CD4-positive, CD25-positive, alpha-beta regulatory T cell (primary cell): Measurements from ENCODE around the gene NCSTN. TPM values are rescaled to one million over a fixed set of nuclear protein-coding genes. Genes with fewer than 3 reads are reported as not detected.

Source experiments
- ATAC-seq, 2 donors: fragments of 150-1000 bp; cut with Tn5 transposase; one replicate each; pipeline ENCODE4 v1.10.0; 2021; ENCODE audit warnings: low read depth in 2 of 2, moderate number of reproducible peaks in 2 of 2, moderate library complexity in 1 of 2
- DNase-seq, 3 donors: peaks; one replicate each; pipeline versions ENCODE4 v3.0.0 to v3.0.0-alpha.2; 2012 to 2022; ENCODE audit warnings: mixed read lengths in 1 of 3
- H3K27ac ChIP-seq: one replicate; pipeline ENCODE4 v1.7.0; 2013; ENCODE audit warnings: mild to moderate bottlenecking, low read length; ENCODE audit not compliant: insufficient read depth, poor library complexity, severe bottlenecking
- H3K27me3 ChIP-seq: one replicate; pipeline ENCODE4 v1.7.0; 2013; ENCODE audit warnings: low read length; ENCODE audit not compliant: control insufficient read depth, insufficient read depth
- H3K36me3 ChIP-seq: one replicate; pipeline ENCODE4 v1.7.0; 2013; ENCODE audit warnings: mild to moderate bottlenecking, low read length, moderate library complexity; ENCODE audit not compliant: control insufficient read depth, insufficient read depth
- H3K4me1 ChIP-seq: 2 replicates; pipeline ENCODE4 v1.7.0; 2013; ENCODE audit warnings: mild to moderate bottlenecking, low read length; ENCODE audit not compliant: insufficient read depth, control insufficient read depth, poor library complexity, severe bottlenecking
- H3K4me3 ChIP-seq: one replicate; pipeline ENCODE4 v1.7.0; 2013; ENCODE audit warnings: low read depth, mild to moderate bottlenecking, low read length, moderate library complexity
- H3K9me3 ChIP-seq, 2 experiments: 1 replicate in 1 of 2; 2 replicates in 1 of 2; pipeline ENCODE4 v1.7.0; 2013; ENCODE audit warnings: low read length in 2 of 2, mild to moderate bottlenecking in 1 of 2, moderate library complexity in 1 of 2; ENCODE audit not compliant: control insufficient read depth in 2 of 2
- H3K27ac Mint-ChIP-seq, 3 donors: one replicate each; pipeline ENCODE4 v1.8.0; 2020 to 2022; ENCODE audit warnings: mild to moderate bottlenecking in 3 of 3, mixed read lengths in 3 of 3, moderate library complexity in 2 of 3
- H3K27me3 Mint-ChIP-seq: one replicate; pipeline ENCODE4 v1.8.0; 2022; ENCODE audit warnings: mild to moderate bottlenecking, mixed read lengths
- H3K36me3 Mint-ChIP-seq: one replicate; pipeline ENCODE4 v1.8.0; 2020; ENCODE audit warnings: mixed read lengths
- H3K4me1 Mint-ChIP-seq, 4 donors: one replicate each; pipeline ENCODE4 v1.8.0; 2020 to 2022; ENCODE audit warnings: mixed read lengths in 4 of 4, mild to moderate bottlenecking in 1 of 4
- H3K4me3 Mint-ChIP-seq, 4 donors: one replicate each; pipeline ENCODE4 v1.8.0; 2020 to 2022; ENCODE audit warnings: mild to moderate bottlenecking in 4 of 4, mixed read lengths in 4 of 4, moderate library complexity in 3 of 4
- H3K9me3 Mint-ChIP-seq, 7 donors: one replicate each; pipeline ENCODE4 v1.8.0; 2020 to 2022; ENCODE audit warnings: mixed read lengths in 7 of 7, mild to moderate bottlenecking in 3 of 7, moderate library complexity in 2 of 7
- polyA plus RNA-seq, 4 donors: library from polyadenylated mRNA; unstranded; fragments of 300-500 nt; fragmentation: Illumina TruSeq; gene quantifications; one replicate each; pipeline ENCODE4 v1.2.3, GENCODE V29; 2021
- total RNA-seq: library from RNA; stranded (reverse); gene quantifications from one replicate; pipeline ENCODE4 v1.2.3, GENCODE V29; 2022

Gene NCSTN
- total and polyA plus RNA-seq, 5 donors from 2014 or later, result 59.3 to 80.5 (median 62.2) TPM

DNA sequence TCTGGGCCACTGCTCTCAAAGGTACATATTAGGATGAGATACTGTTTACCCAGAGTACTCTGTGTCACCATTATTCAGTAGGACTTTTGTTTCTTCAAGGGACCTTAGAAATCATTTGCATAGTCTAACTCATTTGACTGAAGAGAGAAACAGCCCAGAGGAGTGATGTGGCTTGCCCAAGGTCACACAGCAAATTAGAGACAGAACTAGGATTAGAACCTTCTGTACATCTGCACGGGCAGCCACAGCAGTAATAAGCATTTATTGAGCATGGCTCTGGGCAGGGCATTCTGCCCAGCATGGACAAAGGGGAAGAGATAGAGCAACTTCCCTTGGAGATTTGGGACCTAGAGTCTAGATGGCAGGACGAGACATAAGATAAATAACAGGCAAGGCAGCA lies 18.0 kb downstream of the NCSTN start:
- Mint-ChIP-seq H3K4me1 (peaks cover 0 to 4% (median 1%) of the 10 kb centered on the region in 4 donors), H3K27ac (peak overlapping the region in 1 of 3 donors; percentile 59), H3K4me3 (no peak overlapping the region), H3K9me3 (no peaks in the 10 kb centered on the region), H3K27me3 (no peaks in the 10 kb centered on the region), H3K36me3 (peaks cover 33% of the 10 kb centered on the region)
- peaks cover 41% of the 10 kb centered on the region for H3K36me3 ChIP-seq
- H3K9me3 ChIP-seq, result no peaks in the 10 kb centered on the region
- DNase-seq, result no peak
- H3K4me3 ChIP-seq, result no peak overlapping the region
- no peak overlapping the region for H3K27ac ChIP-seq
- no peaks in the 10 kb centered on the region for H3K4me1 ChIP-seq
- ATAC-seq, result no peak
- H3K27me3 ChIP-seq, result no peaks in the 10 kb centered on the region

DNA sequence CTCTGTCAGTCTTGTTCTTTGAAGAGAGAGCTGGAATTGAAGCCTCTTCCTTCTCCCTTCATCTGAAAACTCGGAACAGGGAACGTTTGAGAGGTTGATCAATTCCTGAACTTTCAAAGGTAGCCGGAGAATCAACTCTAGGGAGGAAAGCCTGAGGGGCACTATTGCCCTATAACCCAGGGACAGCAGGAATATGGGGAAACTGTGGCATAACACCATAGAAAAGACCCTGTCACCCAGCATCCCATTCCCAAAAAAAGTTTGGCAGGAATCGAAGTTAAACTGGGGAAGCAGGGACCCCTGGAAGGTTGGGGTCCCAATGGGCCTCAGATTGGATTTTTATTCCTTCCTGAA lies 18.6 kb downstream of the NCSTN start:
- no peaks in the 10 kb centered on the region for H3K27me3 ChIP-seq
- no peaks in the 10 kb centered on the region for H3K9me3 ChIP-seq
- no peaks in the 10 kb centered on the region for H3K27me3 Mint-ChIP-seq
- H3K9me3 Mint-ChIP-seq, result no peaks in the 10 kb centered on the region
- ATAC-seq, result no peak
- H3K4me1 ChIP-seq, result no peaks in the 10 kb centered on the region
- no peak overlapping the region for H3K4me3 ChIP-seq
- H3K36me3 Mint-ChIP-seq, result peaks cover 27% of the 10 kb centered on the region
- H3K4me1 Mint-ChIP-seq, result peaks cover 0 to 4% (median 1%) of the 10 kb centered on the region in 4 donors
- H3K4me3 Mint-ChIP-seq, result no peak overlapping the region
- no peak overlapping the region for H3K27ac ChIP-seq
- no peak for DNase-seq
- peaks cover 35% of the 10 kb centered on the region for H3K36me3 ChIP-seq
- H3K27ac Mint-ChIP-seq, result peak overlapping the region in 1 of 3 donors; percentile 12

DNA sequence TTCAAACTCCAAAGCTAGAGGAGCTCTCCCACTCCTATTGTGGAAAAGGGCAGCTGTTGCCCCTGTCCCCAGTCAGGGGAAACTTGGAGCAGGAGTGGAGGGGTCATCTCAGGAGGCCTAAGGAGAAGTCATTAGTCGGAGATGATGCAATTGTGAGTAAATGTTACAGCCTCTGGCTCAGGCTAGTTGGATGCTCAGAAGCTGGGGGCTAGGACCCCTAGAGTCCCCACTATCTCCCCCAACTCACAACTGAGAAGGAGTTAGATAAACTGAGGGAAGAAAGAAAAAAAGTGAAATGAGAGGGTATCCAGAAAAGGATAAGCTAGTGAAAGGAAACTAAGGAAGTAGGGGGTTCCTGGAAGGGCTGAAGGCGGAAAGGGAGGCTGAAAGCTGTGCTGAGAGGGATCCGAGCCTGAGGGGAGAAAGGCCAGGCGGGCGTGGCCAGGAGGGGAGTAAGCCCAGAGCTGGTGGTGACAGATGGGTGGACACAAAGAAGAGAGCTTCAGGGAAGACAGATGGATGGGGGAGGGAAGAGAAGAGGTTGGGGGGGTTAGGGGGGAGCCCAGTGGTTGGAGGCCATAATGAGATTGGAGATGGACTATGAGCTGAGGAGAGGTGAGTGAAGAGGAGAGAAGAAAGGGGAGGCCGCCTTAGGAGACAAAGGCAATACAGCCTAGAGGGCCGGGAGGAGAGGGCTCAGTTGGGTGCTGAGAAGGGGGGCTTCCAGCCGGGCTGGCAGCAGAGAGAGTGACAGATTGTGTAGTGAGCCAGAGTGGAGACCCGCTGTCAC lies 19.2 kb downstream of the NCSTN start:
- Mint-ChIP-seq H3K27me3 (no peaks in the 10 kb centered on the region), H3K4me1 (peaks cover 0 to 4% (median 1%) of the 10 kb centered on the region in 4 donors), H3K9me3 (no peaks in the 10 kb centered on the region), H3K4me3 (no peak overlapping the region), H3K36me3 (peaks cover 22% of the 10 kb centered on the region), H3K27ac (peak overlapping the region in 2 of 3 donors; percentile 12 to 54)
- Histone ChIP-seq H3K27ac (no peak overlapping the region), H3K27me3 (no peaks in the 10 kb centered on the region), H3K4me1 (no peaks in the 10 kb centered on the region), H3K9me3 (no peaks in the 10 kb centered on the region), H3K4me3 (no peak overlapping the region), H3K36me3 (peaks cover 29% of the 10 kb centered on the region)
- no peak for ATAC-seq
- DNase-seq, result no peak

DNA sequence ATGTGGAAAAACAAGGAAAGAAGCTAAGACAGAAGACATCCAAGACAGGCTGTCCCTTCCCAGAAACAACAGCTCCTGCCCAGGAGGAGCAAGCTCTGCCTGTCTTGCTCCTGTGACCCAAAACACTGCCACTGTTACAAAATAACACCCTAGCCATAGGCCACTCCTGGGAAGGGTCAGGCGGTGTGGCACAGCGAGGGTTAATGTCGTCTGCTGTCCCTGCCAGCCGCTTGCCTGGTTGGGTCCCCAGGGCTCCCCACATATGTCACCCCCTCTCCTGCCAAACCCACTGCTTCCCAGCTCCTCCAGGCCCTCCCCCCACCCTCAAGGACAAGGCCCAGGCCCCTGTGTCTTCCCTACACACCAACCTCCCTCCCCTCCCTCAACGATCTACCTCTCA lies 19.8 kb downstream of the NCSTN start:
- Histone ChIP-seq H3K27ac (no peak overlapping the region), H3K4me1 (no peaks in the 10 kb centered on the region), H3K27me3 (no peaks in the 10 kb centered on the region), H3K9me3 (no peaks in the 10 kb centered on the region), H3K4me3 (no peak overlapping the region), H3K36me3 (peaks cover 23% of the 10 kb centered on the region)
- ATAC-seq, result no peak
- H3K4me1 Mint-ChIP-seq, result peaks cover 0 to 3% (median 1%) of the 10 kb centered on the region in 4 donors
- H3K4me3 Mint-ChIP-seq, result no peak overlapping the region
- peak overlapping the region in 2 of 3 donors; percentile 58 to 92 for H3K27ac Mint-ChIP-seq
- H3K36me3 Mint-ChIP-seq, result peaks cover 17% of the 10 kb centered on the region
- no peak for DNase-seq
- H3K27me3 Mint-ChIP-seq, result no peaks in the 10 kb centered on the region
- H3K9me3 Mint-ChIP-seq, result no peaks in the 10 kb centered on the region

DNA sequence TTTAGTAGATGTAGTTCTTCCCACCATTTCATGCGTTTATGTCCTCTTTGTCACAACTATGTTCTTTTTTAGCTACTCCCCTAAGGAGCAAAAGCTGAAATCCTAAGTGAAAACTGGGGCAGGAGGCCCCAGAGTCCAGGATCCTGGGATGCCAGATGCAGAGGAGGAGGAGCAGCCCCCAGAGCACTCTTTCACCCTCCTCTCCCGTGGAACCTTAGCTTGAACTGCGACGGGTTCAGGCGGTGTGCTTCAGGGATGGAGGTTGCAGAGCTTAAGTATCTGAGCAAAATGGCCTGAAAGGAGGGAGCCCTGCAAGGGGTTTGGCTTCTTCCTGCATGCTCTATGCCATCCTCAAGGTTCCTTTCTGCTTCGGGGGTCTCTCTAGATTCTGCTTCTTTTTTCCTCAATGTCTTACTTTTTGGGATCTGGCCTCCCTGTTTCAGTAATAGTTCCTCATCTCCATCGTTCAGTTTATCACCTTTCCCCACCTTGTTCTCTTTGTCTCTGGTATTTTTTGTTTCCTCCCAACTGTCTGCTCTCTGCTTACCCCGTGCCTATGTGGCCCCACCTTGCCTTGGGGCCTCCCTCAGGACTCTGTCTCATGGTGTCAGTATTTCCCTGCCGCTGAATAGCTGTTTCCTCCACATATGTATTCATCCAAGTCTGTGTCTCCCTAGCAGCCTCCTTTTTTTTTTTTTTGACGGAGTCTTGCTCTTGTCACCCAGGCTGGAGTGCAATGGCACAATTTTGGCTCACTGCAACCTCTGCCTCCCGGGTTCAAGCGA lies 21.0 kb downstream of the NCSTN start:
- Mint-ChIP-seq H3K4me1 (peaks cover 0 to 2% (median 0%) of the 10 kb centered on the region in 4 donors), H3K27ac (peak overlapping the region in 2 of 3 donors; percentile 63 to 92), H3K4me3 (no peak overlapping the region), H3K27me3 (no peaks in the 10 kb centered on the region), H3K36me3 (peaks cover 9% of the 10 kb centered on the region), H3K9me3 (peaks cover 0 to 1% (median 0%) of the 10 kb centered on the region in 7 donors)
- DNase-seq (no peak), ATAC-seq (no peak)
- Histone ChIP-seq H3K36me3 (peaks cover 14% of the 10 kb centered on the region), H3K27ac (no peak overlapping the region), H3K9me3 (no peaks in the 10 kb centered on the region), H3K4me1 (no peaks in the 10 kb centered on the region), H3K4me3 (no peak overlapping the region), H3K27me3 (no peaks in the 10 kb centered on the region)

DNA sequence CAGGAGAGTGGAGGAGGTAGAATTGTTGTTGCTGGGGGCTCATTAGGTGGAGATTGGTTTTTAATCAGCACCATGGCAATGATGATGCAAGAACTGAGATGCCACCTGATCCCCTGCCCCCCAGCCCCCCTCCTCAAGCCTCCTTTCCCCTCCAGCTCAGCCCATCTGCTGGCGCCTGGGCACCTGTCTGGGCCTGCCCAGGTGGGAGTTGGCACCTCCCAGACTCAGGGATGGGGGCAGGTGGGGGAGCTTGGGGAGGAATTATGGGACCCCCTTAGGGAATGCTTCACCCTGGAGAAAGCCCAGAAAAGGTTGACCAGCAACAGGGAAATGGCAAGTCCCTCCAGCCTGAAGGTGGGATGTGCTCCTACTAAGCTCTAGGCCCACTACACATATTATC lies 22.1 kb downstream of the NCSTN start:
- no peak overlapping the region for H3K27ac Mint-ChIP-seq
- H3K27me3 ChIP-seq, result no peaks in the 10 kb centered on the region
- no peaks in the 10 kb centered on the region for H3K27me3 Mint-ChIP-seq
- no peaks in the 10 kb centered on the region for H3K9me3 ChIP-seq
- no peak overlapping the region for H3K4me3 Mint-ChIP-seq
- DNase-seq (no peak), ATAC-seq (no peak)
- no peak overlapping the region for H3K27ac ChIP-seq
- H3K4me1 Mint-ChIP-seq, result peaks cover 0 to 2% (median 0%) of the 10 kb centered on the region in 4 donors
- no peak overlapping the region for H3K4me3 ChIP-seq
- no peaks in the 10 kb centered on the region for H3K4me1 ChIP-seq
- H3K36me3 ChIP-seq, result peaks cover 5% of the 10 kb centered on the region
- H3K36me3 Mint-ChIP-seq, result peaks cover 9% of the 10 kb centered on the region
- H3K9me3 Mint-ChIP-seq, result peaks cover 0 to 1% (median 0%) of the 10 kb centered on the region in 7 donors

DNA sequence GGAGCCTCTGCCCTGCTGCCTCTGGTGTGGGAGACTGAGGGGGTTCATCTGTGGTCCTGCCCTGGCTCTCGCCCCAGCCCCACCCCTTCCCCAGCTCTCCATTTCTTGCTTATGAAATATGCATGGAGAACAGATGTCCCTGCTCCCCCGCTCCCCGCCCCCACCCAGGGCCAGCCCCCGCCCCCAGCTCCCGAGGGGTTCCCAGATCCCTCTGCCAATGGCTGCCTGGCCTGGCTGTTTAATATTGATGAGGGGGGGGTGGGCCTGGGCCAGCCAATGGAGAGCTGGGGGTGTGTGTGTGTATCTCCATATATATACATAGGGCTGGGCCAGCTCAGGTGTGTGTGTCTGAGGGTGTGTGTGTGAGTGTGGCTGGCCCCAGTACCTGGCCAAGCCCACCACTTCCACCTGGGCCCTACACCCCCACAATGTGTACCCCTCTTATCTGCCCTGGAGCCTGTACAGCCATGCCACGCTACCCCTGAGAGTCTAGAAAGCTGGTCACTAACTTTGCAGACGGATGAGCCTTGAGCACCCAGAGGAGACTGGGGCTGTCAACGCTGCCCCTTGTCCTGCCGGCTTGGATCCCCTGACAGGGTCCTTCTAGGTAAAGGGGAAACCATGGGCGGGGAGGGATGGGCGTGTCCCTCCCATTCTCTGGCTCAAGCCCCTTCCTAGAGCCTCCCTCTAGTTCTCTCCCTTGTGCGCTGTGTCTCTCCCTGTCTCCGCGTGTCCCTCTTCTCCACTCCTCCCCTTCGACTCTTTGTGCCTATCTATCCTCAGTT lies 23.7 kb downstream of the NCSTN start, which contains the start of gene NHLH1:
Gene NHLH1 (plus strand): TSS at position 341 of the 785 bp plus-strand sequence. CDS start 3,661 bp downstream, outside the sequence.
- H3K27ac ChIP-seq, result no peak within 1 kb of the TSS
- DNase-seq (no peak), ATAC-seq (no peak)
- no peaks in the 10 kb centered on the region for H3K4me1 ChIP-seq
- Mint-ChIP-seq H3K27ac (peak within 1 kb of the TSS in 2 of 3 donors; percentile 30 to 51), H3K4me3 (no peak within 1 kb of the TSS), H3K9me3 (peaks cover 0 to 1% (median 0%) of the 10 kb centered on the region in 7 donors), H3K27me3 (no peaks in the 10 kb centered on the region), H3K36me3 (no peaks in the 10 kb centered on the region), H3K4me1 (peaks cover 0 to 2% (median 0%) of the 10 kb centered on the region in 4 donors)
- H3K9me3 ChIP-seq, result no peaks in the 10 kb centered on the region
- no peaks in the 10 kb centered on the region for H3K36me3 ChIP-seq
- no peak within 1 kb of the TSS for H3K4me3 ChIP-seq
- no peaks in the 10 kb centered on the region for H3K27me3 ChIP-seq
